ENCODE data around the gene COL5A3.

- TF ChIP-seq EZH2 (optimal IDR thresholded peaks at IDR 0.05; ENCODE audit: low read depth, low read length) (no peak), CTCF (IDR thresholded peaks at IDR 0.05; ENCODE audit: low read length) (no peak)
Measured at GRCh38 chr19:10004617-10005016, 5.7 kb downstream of the COL5A3 start.
